ENCODE results near the gene RPS6KA5. TPM values are rescaled to one million over a fixed set of nuclear protein-coding genes. Genes with fewer than 3 reads are reported as not detected.
"Not testable (repeated sequence)": the region's sequence is repeated elsewhere in the genome, so short reads cannot be mapped to it uniquely, and the experiment has no call there.

The RPS6KA5 gene
- total RNA-seq, 1 experiment from 2014 or later, result 8.6 TPM

- no peak overlapping the region for H3K4me3 ChIP-seq (ENCODE audit: low read length)
- no peak overlapping the region for H3K27ac ChIP-seq (ENCODE audit: low read length)
- H3K9ac ChIP-seq (ENCODE audit: low read length), result no peak overlapping the region
- intact Hi-C loops (cut with micrococcal nuclease), result no loop called here
- DNase-seq (no peak), ATAC-seq (no peak)
- H3K79me2 ChIP-seq (ENCODE audit: low read length), result no peaks in the 10 kb centered on the region
- H3K27me3 ChIP-seq (ENCODE audit: low read length), result no peaks in the 10 kb centered on the region
- no peaks in the 10 kb centered on the region for H3K36me3 ChIP-seq (ENCODE audit: low read depth, low read length)
- no peak overlapping the region for H2AFZ ChIP-seq (ENCODE audit: low read length)
- no peaks in the 10 kb centered on the region for H3F3A ChIP-seq (ENCODE audit: low read length, unreplicated experiment)
- ChIA-PET CTCF (no interaction called here), POLR2A (ENCODE audit: unreplicated experiment) (no interaction called here)
- no peaks in the 10 kb centered on the region for H3K9me2 ChIP-seq (replicated peaks; ENCODE audit: low read length)
- H3K9me3 ChIP-seq (ENCODE audit: low read length), result no peaks in the 10 kb centered on the region
- no peak overlapping the region for H3K4me2 ChIP-seq (ENCODE audit: low read length)
- no TSS peak for BruUV-seq (replicated peaks)
- TF ChIP-seq, protein P1, sequence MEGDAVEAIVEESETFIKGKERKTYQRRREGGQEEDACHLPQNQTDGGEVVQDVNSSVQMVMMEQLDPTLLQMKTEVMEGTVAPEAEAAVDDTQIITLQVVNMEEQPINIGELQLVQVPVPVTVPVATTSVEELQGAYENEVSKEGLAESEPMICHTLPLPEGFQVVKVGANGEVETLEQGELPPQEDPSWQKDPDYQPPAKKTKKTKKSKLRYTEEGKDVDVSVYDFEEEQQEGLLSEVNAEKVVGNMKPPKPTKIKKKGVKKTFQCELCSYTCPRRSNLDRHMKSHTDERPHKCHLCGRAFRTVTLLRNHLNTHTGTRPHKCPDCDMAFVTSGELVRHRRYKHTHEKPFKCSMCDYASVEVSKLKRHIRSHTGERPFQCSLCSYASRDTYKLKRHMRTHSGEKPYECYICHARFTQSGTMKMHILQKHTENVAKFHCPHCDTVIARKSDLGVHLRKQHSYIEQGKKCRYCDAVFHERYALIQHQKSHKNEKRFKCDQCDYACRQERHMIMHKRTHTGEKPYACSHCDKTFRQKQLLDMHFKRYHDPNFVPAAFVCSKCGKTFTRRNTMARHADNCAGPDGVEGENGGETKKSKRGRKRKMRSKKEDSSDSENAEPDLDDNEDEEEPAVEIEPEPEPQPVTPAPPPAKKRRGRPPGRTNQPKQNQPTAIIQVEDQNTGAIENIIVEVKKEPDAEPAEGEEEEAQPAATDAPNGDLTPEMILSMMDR (conservative IDR thresholded peaks at IDR 0.05; ENCODE audit: low read depth, low read length), result no peak
- TF ChIP-seq EZH2phosphoT487 (IDR thresholded peaks at IDR 0.05; ENCODE audit: borderline replicate concordance, low read length) (no peak), EZH2 (IDR thresholded peaks at IDR 0.05; ENCODE audit: low read length, unreplicated experiment) (no peak)
- H3K4me1 ChIP-seq (ENCODE audit: insufficient read depth, low read length), result no peaks in the 10 kb centered on the region
- H4K20me1 ChIP-seq (ENCODE audit: low read length), result no peaks in the 10 kb centered on the region
Observed at GRCh38 chr14:90960818-90961217, 99.6 kb downstream of the RPS6KA5 start.

DNA sequence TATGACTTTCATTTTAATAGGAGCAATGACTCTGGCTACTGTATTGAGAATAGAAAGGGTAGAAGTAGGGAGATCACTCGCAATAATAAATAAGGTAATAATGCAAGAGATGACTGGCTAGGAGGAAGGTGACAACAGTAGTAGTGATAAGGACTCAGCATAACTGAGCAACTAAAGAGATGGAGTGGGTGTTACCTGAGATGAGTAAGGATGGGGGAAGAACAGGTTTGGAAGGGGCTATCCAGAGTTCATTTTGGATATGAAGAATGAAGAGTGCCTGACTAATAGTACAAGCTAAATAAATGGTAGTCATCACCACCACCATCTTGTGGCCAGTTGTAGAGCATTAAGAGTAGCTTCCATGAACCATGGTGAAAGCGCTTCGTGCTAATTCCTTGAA is 101.1 kb downstream of the RPS6KA5 start:
- BruUV-seq (replicated peaks), result no TSS peak
- Histone ChIP-seq H3K4me3 (ENCODE audit: low read length) (no peak overlapping the region), H3F3A (ENCODE audit: low read length, unreplicated experiment) (no peaks in the 10 kb centered on the region), H3K27me3 (ENCODE audit: low read length) (no peaks in the 10 kb centered on the region), H3K79me2 (ENCODE audit: low read length) (no peaks in the 10 kb centered on the region), H3K27ac (ENCODE audit: low read length) (no peak overlapping the region), H4K20me1 (ENCODE audit: low read length) (no peaks in the 10 kb centered on the region), H2AFZ (ENCODE audit: low read length) (no peak overlapping the region), H3K9me3 (ENCODE audit: low read length) (no peaks in the 10 kb centered on the region), H3K4me1 (ENCODE audit: insufficient read depth, low read length) (no peaks in the 10 kb centered on the region), H3K9me2 (replicated peaks; ENCODE audit: low read length) (no peaks in the 10 kb centered on the region), H3K36me3 (ENCODE audit: low read depth, low read length) (no peaks in the 10 kb centered on the region; the same call in 1 of the 2 replicates), H3K9ac (ENCODE audit: low read length) (no peak overlapping the region), H3K4me2 (ENCODE audit: low read length) (no peak overlapping the region)
- CTCF ChIA-PET, result no interaction called here
- DNase-seq (no peak), ATAC-seq (no peak)
- POLR2A ChIA-PET (ENCODE audit: unreplicated experiment), result no interaction called here
- intact Hi-C loops (cut with micrococcal nuclease), result no loop called here
- no peak for TF ChIP-seq EZH2 (IDR thresholded peaks at IDR 0.05; ENCODE audit: low read length, unreplicated experiment)

DNA sequence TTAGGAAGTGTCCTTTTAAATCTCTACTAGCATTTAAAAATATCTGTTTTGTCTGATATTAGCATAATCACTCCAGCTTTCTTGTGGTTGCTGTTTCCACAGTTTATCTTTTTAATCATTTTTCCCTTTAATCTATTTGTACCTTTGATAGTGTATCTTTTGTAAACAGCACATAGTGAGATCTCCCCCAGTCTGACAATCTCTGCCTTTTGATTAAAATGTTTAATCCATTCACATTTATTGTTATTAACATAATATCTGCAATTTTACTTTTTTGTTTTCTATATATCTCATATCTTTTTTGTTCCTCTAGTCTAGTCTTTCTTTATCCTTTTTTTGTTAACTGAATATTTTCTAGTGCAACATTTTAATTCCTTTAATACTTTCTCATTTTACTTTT is 104.2 kb downstream of the RPS6KA5 start:
- Histone ChIP-seq H3K27me3 (ENCODE audit: low read length) (no peaks in the 10 kb centered on the region), H3K36me3 (ENCODE audit: low read depth, low read length) (no peaks in the 10 kb centered on the region; the same call in 1 of the 2 replicates), H3K4me2 (ENCODE audit: low read length) (no peak overlapping the region), H3K9ac (ENCODE audit: low read length) (no peak overlapping the region), H3F3A (ENCODE audit: low read length, unreplicated experiment) (no peaks in the 10 kb centered on the region), H4K20me1 (ENCODE audit: low read length) (no peaks in the 10 kb centered on the region), H3K9me2 (replicated peaks; ENCODE audit: low read length) (no peaks in the 10 kb centered on the region), H3K79me2 (ENCODE audit: low read length) (no peaks in the 10 kb centered on the region), H3K4me3 (ENCODE audit: low read length) (no peak overlapping the region), H3K27ac (ENCODE audit: low read length) (no peak overlapping the region), H3K4me1 (ENCODE audit: insufficient read depth, low read length) (no peaks in the 10 kb centered on the region), H2AFZ (ENCODE audit: low read length) (no peak overlapping the region), H3K9me3 (ENCODE audit: low read length) (no peaks in the 10 kb centered on the region)
- ChIA-PET POLR2A (ENCODE audit: unreplicated experiment) (no interaction called here), CTCF (no interaction called here)
- intact Hi-C loops (cut with micrococcal nuclease), result no loop called here
- TF ChIP-seq, protein P1 (conservative IDR thresholded peaks at IDR 0.05; ENCODE audit: low read depth, low read length), result no peak
- TF ChIP-seq EZH2 (IDR thresholded peaks at IDR 0.05; ENCODE audit: low read length, unreplicated experiment) (no peak), EZH2phosphoT487 (IDR thresholded peaks at IDR 0.05; ENCODE audit: borderline replicate concordance, low read length) (no peak)
- no TSS peak for BruUV-seq (replicated peaks)
- ATAC-seq (no peak), DNase-seq (no peak)

GRCh38 chr14:90953643-90954042 is 106.8 kb downstream of the RPS6KA5 start:
- H3K9ac ChIP-seq (ENCODE audit: low read length); H3K36me3 ChIP-seq (ENCODE audit: low read depth, low read length); intact Hi-C loops (cut with micrococcal nuclease); H3K9me3 ChIP-seq (ENCODE audit: low read length); DNase-seq; POLR2A ChIA-PET (ENCODE audit: unreplicated experiment); H3K9me2 ChIP-seq (replicated peaks; ENCODE audit: low read length); H3F3A ChIP-seq (ENCODE audit: low read length, unreplicated experiment); ATAC-seq; H2AFZ ChIP-seq (ENCODE audit: low read length); CTCF ChIA-PET; H3K27ac ChIP-seq (ENCODE audit: low read length); H3K4me2 ChIP-seq (ENCODE audit: low read length); H3K4me3 ChIP-seq (ENCODE audit: low read length); H3K4me1 ChIP-seq (ENCODE audit: insufficient read depth, low read length); H4K20me1 ChIP-seq (ENCODE audit: low read length); H3K79me2 ChIP-seq (ENCODE audit: low read length); H3K27me3 ChIP-seq (ENCODE audit: low read length); BruUV-seq (replicated peaks): not testable (repeated sequence)

All from PC-3 (cell line).